Lung (tissue), 12 donors: ENCODE measurements around the gene RCBTB2. TPM values are rescaled to one million over a fixed set of nuclear protein-coding genes. Genes with fewer than 3 reads are reported as not detected.

ENCODE experiments used
- ATAC-seq: fragments of 200-7000 bp; cut with Tn5 transposase; one replicate; pipeline ENCODE4 v1.9.1; 2020; ENCODE audit warnings: moderate number of reproducible peaks; ENCODE audit not compliant: insufficient read depth, low FRiP score
- DNase-seq, 3 donors: peaks; one replicate each; pipeline ENCODE4 v3.0.0-alpha.2; 2013 to 2017
- H3K27ac ChIP-seq, 2 donors: one replicate each; pipeline ENCODE4 v1.5.1; 2013; ENCODE audit warnings: mild to moderate bottlenecking in 2 of 2, moderate library complexity in 2 of 2, control low read depth in 1 of 2, inconsistent platforms in 1 of 2, low read depth in 1 of 2, low read length in 1 of 2
- H3K27me3 ChIP-seq, 3 donors: one replicate each; pipeline ENCODE4 v1.5.1; 2013; ENCODE audit warnings: low read length in 2 of 3; ENCODE audit not compliant: control insufficient read depth in 3 of 3, insufficient read depth in 3 of 3
- H3K36me3 ChIP-seq, 4 donors: one replicate each; pipeline ENCODE4 v1.5.1; 2013; ENCODE audit warnings: low read length in 4 of 4, mild to moderate bottlenecking in 1 of 4, moderate library complexity in 1 of 4; ENCODE audit not compliant: control insufficient read depth in 4 of 4, insufficient read depth in 4 of 4
- H3K4me1 ChIP-seq, 5 donors: one replicate each; pipeline ENCODE4 v1.5.1; 2013; ENCODE audit warnings: low read length in 5 of 5, mild to moderate bottlenecking in 2 of 5, moderate library complexity in 1 of 5; ENCODE audit not compliant: control insufficient read depth in 5 of 5, insufficient read depth in 5 of 5
- H3K4me3 ChIP-seq: one replicate; pipeline ENCODE4 v1.5.1; 2013; ENCODE audit warnings: mild to moderate bottlenecking, control low read depth, moderate library complexity
- H3K9ac ChIP-seq, 2 donors: one replicate each; pipeline ENCODE4 v1.5.1; 2013; ENCODE audit warnings: low read length in 2 of 2, control low read depth in 1 of 2; ENCODE audit not compliant: insufficient read depth in 1 of 2
- H3K9me3 ChIP-seq, 4 donors: one replicate each; pipeline ENCODE4 v1.5.1; 2013; ENCODE audit warnings: low read length in 3 of 4, mild to moderate bottlenecking in 1 of 4, moderate library complexity in 1 of 4; ENCODE audit not compliant: control insufficient read depth in 4 of 4, insufficient read depth in 3 of 4
- WGBS, 2 donors: extraction: QIAGEN DNeasy Blood & Tissue Kit; methylation state at CpG; one replicate each; pipeline ENCODE4 v1.1.7; 2013; 5-methylcytosine and 5-hydroxymethylcytosine counted together
- polyA plus RNA-seq, 2 donors: library from polyadenylated mRNA; stranded (reverse); fragments of 200-250 nt; gene quantifications; one replicate each; pipeline ENCODE4 v1.2.1, GENCODE V29; 2013
- total RNA-seq, 2 donors: library from RNA; depleted of rRNA in 1 of 2; stranded (reverse); fragments of >200 nt in 1 of 2; gene quantifications; one replicate each; pipeline ENCODE4 v1.2.1, GENCODE V29; 2014 to 2021
- TF ChIP-seq, protein P1 (sequence below): IDR thresholded peaks from 2 replicates; pipeline ENCODE4 v1.5.1; 2012; ENCODE audit warnings: mild to moderate bottlenecking; ENCODE audit errors: control extremely low read depth, extremely low read depth
- donor health status: control.
- donor health status: control.
- donor health status: Bipolar disorder and iron deficiency.
- donor health status: healthy.
- donor health status: DM: yes; HTN: yes; CAD: no.

Gene RCBTB2
- total and polyA plus RNA-seq, 4 donors = 8.5 to 18.4 (median 12.1) TPM

DNA sequence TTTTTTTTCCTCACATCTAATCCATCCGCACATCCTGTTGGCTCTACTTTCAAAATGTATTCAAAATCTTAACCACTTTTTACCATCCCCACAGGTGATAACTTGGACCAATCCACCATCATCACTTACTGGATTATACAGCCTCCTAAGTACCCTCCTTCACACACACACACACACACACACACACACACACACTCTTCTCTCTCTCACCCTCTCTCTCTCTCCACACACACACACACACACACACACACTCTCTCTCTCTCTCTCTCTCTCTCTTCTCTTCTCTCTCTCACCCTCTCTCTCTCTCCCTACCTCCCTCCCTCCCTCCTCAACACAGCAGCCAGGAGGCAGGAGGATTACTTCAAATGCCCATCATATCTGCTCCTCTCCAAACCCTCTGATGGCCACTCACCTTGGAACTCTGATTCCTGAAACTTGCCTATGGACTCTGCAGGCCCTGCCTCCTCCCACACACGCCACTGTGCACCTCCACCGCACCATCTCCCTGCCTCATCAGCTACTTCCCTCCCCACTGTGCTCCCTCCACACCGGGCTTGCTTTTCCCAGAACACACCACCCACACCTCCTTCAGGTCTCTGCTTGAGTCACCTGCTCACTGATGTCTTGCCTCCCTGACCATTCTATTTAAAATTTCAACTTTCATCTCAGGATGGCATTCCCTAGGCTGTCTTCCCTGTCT, 39.7 kb downstream of the RCBTB2 start:
- 62 to 69% methylated on average over 4 of the region's 4 CpGs for WGBS, 2 donors
- Histone ChIP-seq H3K4me3 (no peak overlapping the region), H3K36me3 (peaks cover 0 to 15% (median 7%) of the 10 kb centered on the region in 4 donors), H3K27me3 (no peaks in the 10 kb centered on the region), H3K9ac (no peak overlapping the region), H3K27ac (peak overlapping the region; percentile 51 to 81), H3K9me3 (no peaks in the 10 kb centered on the region), H3K4me1 (peaks cover 0 to 10% (median 2%) of the 10 kb centered on the region in 5 donors)
- DNase-seq = peak in 1 of 3 donors; percentile 12
- ATAC-seq = no peak
- TF ChIP-seq, protein P1, sequence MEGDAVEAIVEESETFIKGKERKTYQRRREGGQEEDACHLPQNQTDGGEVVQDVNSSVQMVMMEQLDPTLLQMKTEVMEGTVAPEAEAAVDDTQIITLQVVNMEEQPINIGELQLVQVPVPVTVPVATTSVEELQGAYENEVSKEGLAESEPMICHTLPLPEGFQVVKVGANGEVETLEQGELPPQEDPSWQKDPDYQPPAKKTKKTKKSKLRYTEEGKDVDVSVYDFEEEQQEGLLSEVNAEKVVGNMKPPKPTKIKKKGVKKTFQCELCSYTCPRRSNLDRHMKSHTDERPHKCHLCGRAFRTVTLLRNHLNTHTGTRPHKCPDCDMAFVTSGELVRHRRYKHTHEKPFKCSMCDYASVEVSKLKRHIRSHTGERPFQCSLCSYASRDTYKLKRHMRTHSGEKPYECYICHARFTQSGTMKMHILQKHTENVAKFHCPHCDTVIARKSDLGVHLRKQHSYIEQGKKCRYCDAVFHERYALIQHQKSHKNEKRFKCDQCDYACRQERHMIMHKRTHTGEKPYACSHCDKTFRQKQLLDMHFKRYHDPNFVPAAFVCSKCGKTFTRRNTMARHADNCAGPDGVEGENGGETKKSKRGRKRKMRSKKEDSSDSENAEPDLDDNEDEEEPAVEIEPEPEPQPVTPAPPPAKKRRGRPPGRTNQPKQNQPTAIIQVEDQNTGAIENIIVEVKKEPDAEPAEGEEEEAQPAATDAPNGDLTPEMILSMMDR = no peak

GRCh38 chr13:48492470-48493065, 40.3 kb downstream of the RCBTB2 start:
- Histone ChIP-seq H3K4me1 (peaks cover 0 to 10% (median 2%) of the 10 kb centered on the region in 5 donors), H3K4me3 (no peak overlapping the region), H3K27ac (peak overlapping the region; percentile 51 to 84), H3K9ac (peak overlapping the region in 1 of 2 donors; percentile 2), H3K36me3 (peaks cover 0 to 17% (median 8%) of the 10 kb centered on the region in 4 donors), H3K27me3 (no peaks in the 10 kb centered on the region), H3K9me3 (peaks cover 0 to 2% (median 0%) of the 10 kb centered on the region in 4 donors)
- TF ChIP-seq, protein P1 = no peak
- 8 to 23% methylated on average over 16 of the region's 16 CpGs for WGBS, 2 donors
- ATAC-seq (peak; percentile 63), DNase-seq (peak; percentile 48 to 77 (median 72))

- Histone ChIP-seq H3K27ac (peak overlapping the region; percentile 38 to 70), H3K9me3 (peaks cover 0 to 2% (median 0%) of the 10 kb centered on the region in 4 donors), H3K36me3 (peaks cover 0 to 17% (median 8%) of the 10 kb centered on the region in 4 donors), H3K4me3 (no peak overlapping the region), H3K27me3 (no peaks in the 10 kb centered on the region), H3K4me1 (peaks cover 0 to 10% (median 2%) of the 10 kb centered on the region in 5 donors), H3K9ac (no peak overlapping the region)
- DNase-seq (peak in 1 of 3 donors; percentile 13), ATAC-seq (no peak)
- TF ChIP-seq, protein P1 = no peak
- WGBS, 2 donors = 24 to 53% methylated on average over 1 of the region's 1 CpG
Measured at GRCh38 chr13:48492096-48492440, 40.8 kb downstream of the RCBTB2 start.
